GM21825 (cell line): ENCODE results near the gene PMPCA.

Source experiments
- ATAC-seq: cut with Tn5 transposase; IDR thresholded peaks from one replicate; pipeline ENCODE4 v1.9.1; 2021; ENCODE audit warnings: mild to moderate bottlenecking, moderate library complexity; ENCODE audit not compliant: unreplicated experiment

The PMPCA gene

GRCh38 chr9:136410500-136411287, at the start of gene PMPCA, which contains the start of gene ENTR1:
PMPCA (plus strand) TSS chr9:136410658; CDS start chr9:136410669, 11 bp downstream.
ENTR1 (minus strand) TSS chr9:136410614; CDS start chr9:136410397, 217 bp downstream.
- ATAC-seq: peak; percentile 75

GRCh38 chr9:136361047-136361753, 49.3 kb upstream of the PMPCA start:
- ATAC-seq: no peak

GRCh38 chr9:136361754-136362449, 48.6 kb upstream of the PMPCA start:
- ATAC-seq: no peak

- no peak for ATAC-seq
Observed at GRCh38 chr9:136362450-136362784, 48.0 kb upstream of the PMPCA start.

- peak; percentile 65 for ATAC-seq
Observed at GRCh38 chr9:136363106-136363948, 47.1 kb upstream of the PMPCA start, which contains the start of gene DNLZ. DNLZ (minus strand) TSS chr9:136363744; CDS start chr9:136363714, 30 bp downstream.

GRCh38 chr9:136363949-136364748, 46.3 kb upstream of the PMPCA start:
- no peak for ATAC-seq

- ATAC-seq: no peak
Observed at GRCh38 chr9:136364942-136365774, 45.3 kb upstream of the PMPCA start.

- ATAC-seq: no peak
Observed at GRCh38 chr9:136365775-136366222, 44.7 kb upstream of the PMPCA start.

GRCh38 chr9:136366826-136367225, 43.6 kb upstream of the PMPCA start:
- ATAC-seq: no peak

GRCh38 chr9:136367296-136368145, 42.9 kb upstream of the PMPCA start:
- ATAC-seq: no peak

GRCh38 chr9:136368190-136368589, 42.3 kb upstream of the PMPCA start:
- no peak for ATAC-seq

GRCh38 chr9:136370037-136370436, 40.4 kb upstream of the PMPCA start:
- no peak for ATAC-seq

- no peak for ATAC-seq
Observed at GRCh38 chr9:136370687-136371532, 39.5 kb upstream of the PMPCA start.

GRCh38 chr9:136371533-136371880, 39.0 kb upstream of the PMPCA start:
- ATAC-seq: no peak

GRCh38 chr9:136372006-136372405, 38.5 kb upstream of the PMPCA start:
- no peak for ATAC-seq

- no peak for ATAC-seq
Observed at GRCh38 chr9:136372561-136373299, 37.7 kb upstream of the PMPCA start.
